Activated CD8-positive, alpha-beta memory T cell treated with anti-CD3 and anti-CD28 coated beads, Interleukin-2, amount 50 U/mL, for 24 hours (primary cell): Measurements from ENCODE around the gene FADS3.
"Not testable (repeated sequence)": the region's sequence is repeated elsewhere in the genome, so short reads cannot be mapped to it uniquely, and the experiment has no call there.

ENCODE experiments used
- DNase-seq: peaks from one replicate; pipeline ENCODE4 v3.0.0-alpha.2; 2020; ENCODE audit errors: extremely low read depth

FADS3 gene

GRCh38 chr11:61898247-61898582 is 6.9 kb upstream of the FADS3 start:
- no peak for DNase-seq

- DNase-seq: peak; percentile 56
Observed at GRCh38 chr11:61897387-61898246, 6.3 kb upstream of the FADS3 start.

- DNase-seq: no peak
Observed at GRCh38 chr11:61896665-61897386, 5.5 kb upstream of the FADS3 start.

GRCh38 chr11:61895718-61896059 is 4.3 kb upstream of the FADS3 start:
- DNase-seq: no peak

- no peak for DNase-seq
Observed at GRCh38 chr11:61895046-61895717, 3.8 kb upstream of the FADS3 start.

GRCh38 chr11:61893981-61894380 is 2.6 kb upstream of the FADS3 start:
- DNase-seq: no peak

GRCh38 chr11:61892085-61892370 is 683 bp upstream of the FADS3 start:
- DNase-seq: no peak

- DNase-seq: no peak
Observed at GRCh38 chr11:61890529-61891330, 615 bp downstream of the FADS3 start.

- DNase-seq: no peak
Observed at GRCh38 chr11:61889831-61890230, 1.5 kb downstream of the FADS3 start.

GRCh38 chr11:61888590-61888989 is 2.8 kb downstream of the FADS3 start:
- DNase-seq: no peak

GRCh38 chr11:61887839-61888494 is 3.4 kb downstream of the FADS3 start:
- DNase-seq: no peak

- DNase-seq: no peak
Observed at GRCh38 chr11:61886643-61887042, 4.7 kb downstream of the FADS3 start.

- no peak for DNase-seq
Observed at GRCh38 chr11:61885784-61886580, 5.4 kb downstream of the FADS3 start.

- no peak for DNase-seq
Observed at GRCh38 chr11:61885166-61885778, 6.1 kb downstream of the FADS3 start.

- no peak for DNase-seq
Observed at GRCh38 chr11:61883947-61884346, 7.4 kb downstream of the FADS3 start.

- no peak for DNase-seq
Observed at GRCh38 chr11:61883327-61883726, 8.0 kb downstream of the FADS3 start.

GRCh38 chr11:61882879-61883278 is 8.5 kb downstream of the FADS3 start:
- no peak for DNase-seq

GRCh38 chr11:61882267-61882666 is 9.1 kb downstream of the FADS3 start:
- DNase-seq: not testable (repeated sequence)

- no peak for DNase-seq
Observed at GRCh38 chr11:61881397-61881796, 9.9 kb downstream of the FADS3 start.

- DNase-seq: no peak
Observed at GRCh38 chr11:61880454-61880853, 10.9 kb downstream of the FADS3 start.
